CD14-positive monocyte (primary cell): ENCODE data around the gene CORO2A. TPM values are rescaled to one million over a fixed set of nuclear protein-coding genes. Genes with fewer than 3 reads are reported as not detected.

ENCODE experiments used
- DNase-seq, 3 donors: peaks; one replicate each; pipeline ENCODE4 v3.0.0-alpha.2; 2011 to 2022
- H2AFZ ChIP-seq: 2 replicates; pipeline ENCODE4 v1.6.0; 2012; ENCODE audit warnings: mild to moderate bottlenecking, low read depth, low read length, inconsistent platforms; ENCODE audit not compliant: insufficient read depth, poor library complexity, severe bottlenecking
- H3K27ac ChIP-seq, 2 donors: 1 replicate in 1 of 2; 2 replicates in 1 of 2; pipeline ENCODE4 v1.5.1; 2012 to 2013; ENCODE audit warnings: low read length in 2 of 2, control low read depth in 1 of 2, inconsistent platforms in 1 of 2, low read depth in 1 of 2, mild to moderate bottlenecking in 1 of 2
- H3K27me3 ChIP-seq, 2 donors: one replicate each; pipeline versions ENCODE4 v1.6.0 to v1.6.1; 2011 to 2013; ENCODE audit warnings: low read length in 2 of 2; ENCODE audit not compliant: control insufficient read depth in 2 of 2, insufficient read depth in 2 of 2
- H3K36me3 ChIP-seq, 2 donors: replicated peaks in 1 of 2; 1 replicate in 1 of 2; 2 replicates in 1 of 2; pipeline versions ENCODE4 v1.5.1 to v1.6.1; 2012 to 2013; ENCODE audit warnings: low read length in 2 of 2, control low read depth in 1 of 2, inconsistent platforms in 1 of 2, mild to moderate bottlenecking in 1 of 2; ENCODE audit not compliant: insufficient read depth in 2 of 2, control insufficient read depth in 1 of 2
- H3K4me1 ChIP-seq, 2 donors: 1 replicate in 1 of 2; 2 replicates in 1 of 2; pipeline versions ENCODE4 v1.5.1 to v1.6.1; 2012 to 2013; ENCODE audit warnings: low read length in 2 of 2, control low read depth in 1 of 2, inconsistent platforms in 1 of 2, mild to moderate bottlenecking in 1 of 2, moderate library complexity in 1 of 2; ENCODE audit not compliant: insufficient read depth in 2 of 2, control insufficient read depth in 1 of 2
- H3K4me2 ChIP-seq: replicated peaks from 2 replicates; pipeline ENCODE3; 2012; ENCODE audit warnings: low read length, moderate library complexity, mild to moderate bottlenecking; ENCODE audit not compliant: poor library complexity, severe bottlenecking; ENCODE audit errors: extremely low read depth
- H3K4me3 ChIP-seq, 3 experiments: fragments of 200-600 bp in 1 of 3; sonication (generic) in 1 of 3; replicated peaks in 1 of 3; 1 replicate in 2 of 3; 2 replicates in 1 of 3; pipeline ENCODE4 v1.5.1; 2011 to 2013; ENCODE audit warnings: low read length in 3 of 3, mild to moderate bottlenecking in 3 of 3, control low read depth in 2 of 3, low read depth in 2 of 3, inconsistent platforms in 1 of 3, moderate library complexity in 1 of 3
- H3K79me2 ChIP-seq: 2 replicates; pipeline ENCODE4 v1.6.0; 2012; ENCODE audit warnings: mild to moderate bottlenecking, control low read depth, inconsistent platforms, low read length, moderate library complexity; ENCODE audit not compliant: insufficient read depth
- H3K9ac ChIP-seq: 2 replicates; pipeline ENCODE4 v1.6.0; 2017; ENCODE audit warnings: low read length, mild to moderate bottlenecking; ENCODE audit not compliant: insufficient read depth, poor library complexity, severe bottlenecking
- H3K9me3 ChIP-seq, 2 donors: replicated peaks in 1 of 2; 1 replicate in 1 of 2; 2 replicates in 1 of 2; pipeline versions ENCODE4 v1.5.1 to v1.6.1; 2012 to 2013; ENCODE audit warnings: low read length in 2 of 2, control low read depth in 1 of 2; ENCODE audit not compliant: control insufficient read depth in 1 of 2, insufficient read depth in 1 of 2
- H4K20me1 ChIP-seq: 2 replicates; pipeline ENCODE4 v1.6.0; 2012; ENCODE audit warnings: mild to moderate bottlenecking, low read length, control low read depth, moderate library complexity; ENCODE audit not compliant: insufficient read depth
- H3K27ac Mint-ChIP-seq, 7 donors: one replicate each; pipeline ENCODE4 v1.8.0; 2020; ENCODE audit warnings: mild to moderate bottlenecking in 7 of 7, mixed read lengths in 7 of 7, moderate library complexity in 6 of 7, inconsistent platforms in 2 of 7
- H3K27me3 Mint-ChIP-seq, 3 donors: one replicate each; pipeline ENCODE4 v1.8.0; 2021 to 2022; ENCODE audit warnings: low read depth in 3 of 3, mild to moderate bottlenecking in 3 of 3, mixed read lengths in 3 of 3, moderate library complexity in 3 of 3, inconsistent platforms in 1 of 3
- H3K36me3 Mint-ChIP-seq, 2 donors: one replicate each; pipeline ENCODE4 v1.8.0; 2020; ENCODE audit warnings: mixed read lengths in 2 of 2, inconsistent platforms in 1 of 2, mild to moderate bottlenecking in 1 of 2
- H3K4me1 Mint-ChIP-seq: one replicate; pipeline ENCODE4 v1.8.0; 2020; ENCODE audit warnings: mild to moderate bottlenecking, mixed read lengths
- H3K4me3 Mint-ChIP-seq, 2 donors: one replicate each; pipeline ENCODE4 v1.8.0; 2020; ENCODE audit warnings: mild to moderate bottlenecking in 2 of 2, mixed read lengths in 2 of 2, moderate library complexity in 1 of 2
- H3K9me3 Mint-ChIP-seq, 7 donors: one replicate each; pipeline ENCODE4 v1.8.0; 2020 to 2022; ENCODE audit warnings: mixed read lengths in 7 of 7, mild to moderate bottlenecking in 6 of 7, moderate library complexity in 6 of 7, inconsistent platforms in 2 of 7
- WGBS: methylation state at CpG from one replicate; pipeline ENCODE4 v1.1.5; 2013; ENCODE audit warnings: missing lambda C conversion rate; ENCODE audit not compliant: insufficient coverage; 5-methylcytosine and 5-hydroxymethylcytosine counted together
- intact Hi-C, 2 donors: fragments of 100-400 bp; cut with micrococcal nuclease; formaldehyde crosslinking; loops; one replicate each; pipeline versions ENCODE4 v1.15.0 to v1.15.1; 2023
- polyA plus RNA-seq, 3 donors: library from polyadenylated mRNA; depleted of rRNA in 1 of 3; unstranded in 2 of 3; stranded (reverse) in 1 of 3; fragments of 300-500 nt in 2 of 3; fragments of >200 nt in 1 of 3; fragmentation: Illumina TruSeq in 2 of 3; gene quantifications; 1 replicate in 2 of 3; 2 replicates in 1 of 3; pipeline ENCODE4 v1.2.3, GENCODE V29; 2012 to 2021
- small RNA-seq: library from RNA; depleted of rRNA; stranded (forward); fragments of <200 nt; gene quantifications from one replicate; pipeline ENCODE3, GENCODE V24; 2012; ENCODE audit warnings: low read depth; ENCODE audit not compliant: insufficient read length
- TF ChIP-seq, protein P1 (sequence below): fragments of 200-600 bp; IDR thresholded peaks from one replicate; pipeline ENCODE4 v1.8.0; 2022; ENCODE audit warnings: antibody characterized with exemption, mild to moderate bottlenecking

The CORO2A gene
- polyA plus RNA-seq, 3 donors: 1.2 to 3.5 (median 2.1) TPM

DNA sequence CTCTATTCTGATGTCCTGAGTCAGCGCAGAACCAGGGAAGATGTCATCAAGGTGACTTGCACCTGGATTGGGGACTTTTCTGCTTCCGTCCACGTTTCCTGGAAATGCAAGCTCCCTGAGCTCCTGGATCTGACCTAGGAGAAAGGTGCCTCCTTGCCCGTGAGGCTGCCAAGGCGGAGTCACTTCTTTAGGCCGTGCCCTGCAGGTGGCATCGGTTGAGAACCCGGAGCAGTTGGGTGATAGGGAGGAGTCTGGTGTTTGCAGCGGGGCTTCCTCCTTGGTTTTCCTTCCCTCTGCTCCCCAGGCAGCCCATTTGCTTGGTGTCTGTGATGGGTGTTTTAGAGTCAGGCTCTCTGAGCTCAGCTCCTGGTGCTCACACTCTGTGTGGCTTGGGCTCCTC, 120.7 kb downstream of the CORO2A start:
- Histone ChIP-seq H3K36me3 (peaks cover 6 to 43% of the 10 kb centered on the region in 2 donors), H3K9me3 (no peaks in the 10 kb centered on the region), H3K27ac (peak overlapping the region; percentile 22 to 38), H3K9ac (no peak overlapping the region), H3K79me2 (peaks cover 74% of the 10 kb centered on the region), H3K4me2 (no peak overlapping the region), H4K20me1 (peaks cover 66% of the 10 kb centered on the region), H2AFZ (no peak overlapping the region), H3K4me3 (no peak overlapping the region), H3K27me3 (no peaks in the 10 kb centered on the region), H3K4me1 (peaks cover 23 to 25% of the 10 kb centered on the region in 2 donors)
- peaks cover 17 to 39% of the 10 kb centered on the region in 2 donors for H3K36me3 Mint-ChIP-seq
- TF ChIP-seq, protein P1, sequence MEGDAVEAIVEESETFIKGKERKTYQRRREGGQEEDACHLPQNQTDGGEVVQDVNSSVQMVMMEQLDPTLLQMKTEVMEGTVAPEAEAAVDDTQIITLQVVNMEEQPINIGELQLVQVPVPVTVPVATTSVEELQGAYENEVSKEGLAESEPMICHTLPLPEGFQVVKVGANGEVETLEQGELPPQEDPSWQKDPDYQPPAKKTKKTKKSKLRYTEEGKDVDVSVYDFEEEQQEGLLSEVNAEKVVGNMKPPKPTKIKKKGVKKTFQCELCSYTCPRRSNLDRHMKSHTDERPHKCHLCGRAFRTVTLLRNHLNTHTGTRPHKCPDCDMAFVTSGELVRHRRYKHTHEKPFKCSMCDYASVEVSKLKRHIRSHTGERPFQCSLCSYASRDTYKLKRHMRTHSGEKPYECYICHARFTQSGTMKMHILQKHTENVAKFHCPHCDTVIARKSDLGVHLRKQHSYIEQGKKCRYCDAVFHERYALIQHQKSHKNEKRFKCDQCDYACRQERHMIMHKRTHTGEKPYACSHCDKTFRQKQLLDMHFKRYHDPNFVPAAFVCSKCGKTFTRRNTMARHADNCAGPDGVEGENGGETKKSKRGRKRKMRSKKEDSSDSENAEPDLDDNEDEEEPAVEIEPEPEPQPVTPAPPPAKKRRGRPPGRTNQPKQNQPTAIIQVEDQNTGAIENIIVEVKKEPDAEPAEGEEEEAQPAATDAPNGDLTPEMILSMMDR: no peak
- 91% methylated on average over 4 of the region's 9 CpGs for WGBS
- H3K27ac Mint-ChIP-seq: peak overlapping the region in 1 of 7 donors; percentile 54
- no peaks in the 10 kb centered on the region for H3K9me3 Mint-ChIP-seq
- intact Hi-C loops: loop anchor here (5.0 to 10.0 kb wide), 3 partner anchors 133 to 196 kb away; no protein-coding TSS in a partner anchor
- H3K4me3 Mint-ChIP-seq: no peak overlapping the region
- peaks cover 36% of the 10 kb centered on the region for H3K4me1 Mint-ChIP-seq
- no peak for DNase-seq
- peaks cover 0 to 3% (median 0%) of the 10 kb centered on the region in 3 donors for H3K27me3 Mint-ChIP-seq

Small RNA genes lying within 50 kb of the gene (small RNA-seq; reads per million reads assigned to genes)
- gene MIR6854 (not detected), gene RF00017 (not detected)

Other genes starting within 250 kb of the CORO2A start
- gene ANP32B, start 209.3 kb downstream of the CORO2A start, polyA plus RNA-seq: 10 to 100 TPM; 29.7 to 40.7 (median 30.8) TPM
- 100 to 1,000 TPM in 1 of 3 donors, 10 to 100 TPM in 2; 41.3 to 109 (median 95.9) TPM for gene NANS, start 135.9 kb downstream of the CORO2A start, polyA plus RNA-seq
- 10 to 100 TPM; 23.0 to 30.6 (median 28.5) TPM for gene TRIM14, start 73.4 kb downstream of the CORO2A start, polyA plus RNA-seq
- gene TBC1D2, start 63.0 kb upstream of the CORO2A start, polyA plus RNA-seq: 10 to 100 TPM; 23.2 to 55.7 (median 34.4) TPM